HG03135 (cell line): ENCODE results near the gene TIPIN.
"Not testable (repeated sequence)": the region's sequence is repeated elsewhere in the genome, so short reads cannot be mapped to it uniquely, and the experiment has no call there.

Experiments
- ATAC-seq: cut with Tn5 transposase; IDR thresholded peaks from one replicate; pipeline ENCODE4 v1.9.1; 2021; ENCODE audit warnings: mild to moderate bottlenecking, moderate library complexity; ENCODE audit not compliant: unreplicated experiment

The TIPIN gene

DNA sequence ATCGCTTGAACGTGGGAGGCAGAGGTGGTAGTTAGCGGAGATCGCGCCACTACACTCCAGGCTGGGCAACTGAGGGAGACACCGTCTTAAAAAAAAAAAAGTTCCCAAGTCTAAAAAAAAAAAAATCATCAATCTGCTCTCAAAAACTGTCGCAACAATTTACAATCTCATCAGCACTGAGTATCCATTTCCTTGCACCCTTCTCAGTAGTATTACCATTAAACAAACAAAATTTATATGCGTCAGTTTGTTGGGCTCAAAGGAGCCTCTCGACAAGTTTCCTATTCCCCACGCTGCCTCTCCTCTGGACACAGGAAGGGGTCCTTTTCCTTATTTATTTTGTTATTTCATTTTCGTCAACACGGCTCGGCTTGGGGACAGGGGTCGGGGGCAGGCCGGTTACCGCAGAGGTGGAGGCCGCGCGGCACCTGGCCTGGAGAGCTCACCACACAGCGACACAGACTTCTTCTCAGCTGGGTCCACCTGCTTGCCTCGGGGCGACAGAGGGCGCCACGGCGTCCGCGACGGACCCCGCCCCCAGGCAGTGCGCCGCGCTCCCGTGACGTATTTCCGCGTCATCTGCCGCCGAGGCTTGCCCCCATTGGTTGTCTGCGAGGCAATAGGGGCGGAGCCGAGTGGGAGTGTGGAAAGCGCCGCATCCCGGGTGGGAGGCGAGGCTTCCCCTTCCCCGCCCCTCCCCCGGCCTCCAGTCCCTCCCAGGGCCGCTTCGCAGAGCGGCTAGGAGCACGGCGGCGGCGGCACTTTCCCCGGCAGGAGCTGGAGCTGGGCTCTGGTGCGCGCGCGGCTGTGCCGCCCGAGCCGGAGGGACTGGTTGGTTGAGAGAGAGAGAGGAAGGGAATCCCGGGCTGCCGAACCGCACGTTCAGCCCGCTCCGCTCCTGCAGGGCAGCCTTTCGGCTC is 30.0 kb upstream of the TIPIN start, which contains the start of gene MAP2K1:
MAP2K1 (plus strand) TSS at position 709 of the 920 bp plus-strand sequence. CDS start 436 bp downstream, outside the sequence.
- ATAC-seq: peak; percentile 74

DNA sequence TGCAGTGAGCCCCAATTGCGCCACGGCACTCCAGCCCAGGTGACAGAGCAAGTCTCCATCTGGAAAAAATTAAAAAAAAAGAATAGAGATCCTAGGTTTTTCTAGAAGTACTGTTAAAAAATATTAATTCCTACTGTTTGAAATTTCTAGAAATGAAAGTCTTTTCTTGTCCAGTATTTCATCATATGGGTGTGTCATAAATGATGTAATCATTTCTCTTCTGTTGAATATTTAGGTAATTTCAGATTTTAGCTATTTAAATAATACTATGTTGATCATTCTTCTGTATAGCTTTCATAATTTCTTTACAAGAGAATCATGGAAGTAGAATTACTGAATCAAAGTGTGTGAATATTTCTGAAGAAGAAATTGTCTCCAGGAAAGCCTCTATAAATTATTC is 24.9 kb upstream of the TIPIN start:
- ATAC-seq: not testable (repeated sequence)

DNA sequence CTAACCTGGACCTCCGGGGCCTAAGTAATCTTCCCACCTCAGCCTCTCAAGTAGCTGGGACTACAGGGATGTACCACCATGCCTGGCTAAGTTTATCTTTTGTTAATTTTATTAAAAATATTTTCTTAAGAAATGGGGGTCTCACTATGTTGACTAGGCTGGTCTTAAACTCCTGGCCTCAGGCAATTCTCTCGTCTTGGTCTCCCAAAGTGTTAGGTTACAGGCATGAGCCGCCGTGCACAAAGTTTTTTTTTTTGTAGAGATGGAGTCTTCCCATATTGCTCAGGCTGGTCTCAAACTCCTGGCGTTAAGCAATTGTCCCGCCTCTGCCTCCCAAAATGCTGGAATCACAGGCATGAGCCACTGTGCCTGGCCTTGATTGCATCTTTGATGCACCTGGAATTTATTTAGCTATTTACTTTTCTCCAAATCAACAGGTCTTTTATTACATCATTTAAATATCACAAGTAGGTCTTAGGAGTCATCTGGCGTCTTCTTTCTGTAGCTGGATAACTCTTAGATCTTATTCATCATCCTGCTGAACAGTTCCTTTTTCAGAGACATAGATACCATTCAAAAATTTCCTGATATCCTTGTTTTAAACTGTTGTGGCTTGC is 22.4 kb upstream of the TIPIN start:
- no peak for ATAC-seq

DNA sequence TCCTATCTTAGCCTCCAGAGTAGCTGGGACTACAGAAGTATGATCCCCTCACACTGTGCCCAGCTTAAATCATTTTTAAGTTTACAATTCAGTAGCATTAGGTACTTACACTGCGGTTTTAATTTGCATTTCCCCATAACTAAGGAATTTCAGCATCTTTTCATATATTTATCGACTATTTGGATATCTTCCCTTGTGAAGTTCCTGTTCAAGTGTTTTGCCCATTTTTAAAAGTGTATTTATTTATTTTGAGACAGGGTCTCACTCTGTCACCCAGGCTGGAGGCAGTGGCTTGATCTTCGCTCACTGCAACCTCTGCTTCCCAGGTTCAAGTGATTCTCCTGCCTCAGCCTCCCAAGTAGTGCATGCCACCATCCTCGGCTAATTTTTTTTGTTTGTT is 17.7 kb upstream of the TIPIN start:
- no peak for ATAC-seq

DNA sequence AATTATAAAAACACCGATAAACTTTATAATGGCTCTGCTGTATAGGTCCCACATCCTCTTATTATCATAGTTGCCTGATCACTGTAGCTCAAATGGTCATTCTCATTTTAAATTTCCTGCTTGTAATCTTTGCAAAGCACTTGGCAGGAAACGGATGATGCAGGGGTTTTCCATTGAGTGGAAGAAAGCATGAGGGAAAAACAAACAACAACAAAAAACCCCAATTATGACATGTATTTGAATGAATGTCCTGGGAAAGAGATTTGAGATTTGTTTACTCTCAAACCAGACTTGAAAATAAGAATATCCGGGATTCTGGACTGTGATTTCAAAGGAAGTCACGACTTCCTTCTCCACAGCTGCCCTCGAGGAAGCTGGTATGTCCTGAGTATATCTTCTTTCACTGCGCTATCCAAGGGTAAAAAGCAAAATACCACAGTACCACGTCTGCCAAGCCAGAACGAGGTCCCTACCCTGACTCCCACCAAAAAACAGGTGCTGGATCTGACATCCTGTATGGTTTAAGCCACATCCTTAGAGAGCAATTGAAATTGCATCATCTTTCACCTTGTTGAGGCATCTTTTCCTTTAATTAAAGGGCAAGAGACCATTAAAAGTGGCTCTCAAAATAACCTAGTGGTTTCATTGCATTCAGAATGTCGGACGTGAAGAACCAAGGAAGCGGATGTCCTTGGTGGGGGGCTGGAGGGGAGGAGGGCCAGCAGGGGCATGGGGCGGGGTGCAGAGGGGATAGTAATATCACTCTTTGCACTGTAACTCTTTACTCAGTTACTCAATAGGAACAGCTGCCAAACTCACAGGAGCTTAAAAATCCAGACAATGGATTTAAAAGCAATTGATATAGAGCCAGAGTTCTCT is 13.5 kb upstream of the TIPIN start:
- ATAC-seq: no peak

DNA sequence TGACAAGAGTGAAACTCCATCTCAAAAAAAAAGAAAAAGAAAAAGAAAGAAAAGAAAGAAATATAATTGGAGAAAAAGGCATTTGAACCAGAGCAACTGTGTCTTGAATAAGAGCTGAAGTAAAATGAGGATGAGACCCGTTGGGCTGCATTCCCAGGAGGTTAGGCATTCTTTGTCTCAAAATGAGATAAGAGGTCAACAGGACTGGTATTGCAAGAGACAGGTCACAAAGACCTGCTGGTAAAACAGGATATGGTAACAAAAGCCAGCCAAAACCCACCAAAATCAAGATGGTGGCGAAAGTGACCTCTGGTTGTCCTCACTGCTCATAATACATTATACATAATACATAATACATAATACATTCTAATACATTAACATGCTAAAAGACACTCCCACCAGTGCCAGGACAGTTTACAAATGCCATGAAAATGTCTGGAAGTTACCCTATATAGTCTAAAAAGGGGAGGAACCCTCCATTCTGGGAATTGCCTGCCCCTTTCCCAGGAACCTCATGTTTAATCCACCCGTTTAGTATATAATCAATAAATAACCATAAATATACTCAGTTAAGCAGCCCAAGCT is 8.6 kb upstream of the TIPIN start:
- ATAC-seq: no peak

DNA sequence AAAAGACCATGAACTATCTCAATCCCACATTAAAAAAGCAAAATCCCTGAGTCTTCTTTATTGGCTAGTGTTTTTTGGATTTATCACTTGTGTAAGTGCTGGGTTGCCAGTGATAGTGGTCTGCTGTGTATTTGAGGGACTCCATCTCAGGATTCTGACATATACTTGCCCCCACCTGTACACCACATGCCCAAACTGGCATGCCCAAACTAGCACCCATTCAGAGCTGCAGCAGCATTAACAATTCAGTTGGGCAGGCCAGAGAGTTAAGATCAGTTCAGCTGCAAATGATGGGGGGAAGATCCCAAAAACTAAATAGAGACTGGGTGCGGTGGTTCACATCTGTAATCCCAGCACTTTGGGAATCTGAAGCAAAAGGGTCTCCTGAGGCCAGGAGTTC is 6.3 kb upstream of the TIPIN start:
- ATAC-seq: no peak

DNA sequence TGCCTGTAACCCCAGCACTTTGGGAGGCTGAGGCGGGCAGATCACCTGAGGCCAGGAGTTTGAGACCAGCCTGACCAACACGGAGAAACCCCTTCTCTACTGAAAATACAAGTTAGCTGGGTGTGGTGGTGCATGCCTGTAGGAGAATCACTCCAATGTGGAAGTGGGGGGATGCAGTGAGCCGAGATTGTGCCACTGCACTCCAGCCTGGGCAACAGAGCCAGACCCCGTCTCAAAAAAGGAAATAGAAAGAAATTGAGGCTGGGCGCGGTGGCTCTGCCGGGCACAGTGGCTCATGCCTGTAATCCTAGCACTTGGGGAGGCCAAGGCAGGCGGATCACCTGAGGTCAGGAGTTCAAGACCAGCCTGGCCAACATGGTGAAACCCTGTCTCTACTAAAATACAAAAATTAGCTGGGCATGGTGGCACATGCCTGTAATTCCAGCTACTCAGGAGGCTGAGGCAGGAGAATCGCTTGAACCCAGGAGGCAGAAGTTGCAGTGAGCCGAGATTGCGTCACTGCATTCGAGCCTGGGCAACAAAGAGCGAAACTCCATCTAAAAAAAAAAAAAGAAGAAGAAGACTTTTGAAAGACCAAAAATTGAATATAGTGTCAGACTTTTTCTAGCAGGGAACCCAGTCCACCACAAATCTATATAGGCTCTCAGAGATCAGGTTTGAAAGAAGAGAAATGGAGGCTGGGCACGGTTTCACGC is 5.4 kb upstream of the TIPIN start:
- ATAC-seq: not testable (repeated sequence)

DNA sequence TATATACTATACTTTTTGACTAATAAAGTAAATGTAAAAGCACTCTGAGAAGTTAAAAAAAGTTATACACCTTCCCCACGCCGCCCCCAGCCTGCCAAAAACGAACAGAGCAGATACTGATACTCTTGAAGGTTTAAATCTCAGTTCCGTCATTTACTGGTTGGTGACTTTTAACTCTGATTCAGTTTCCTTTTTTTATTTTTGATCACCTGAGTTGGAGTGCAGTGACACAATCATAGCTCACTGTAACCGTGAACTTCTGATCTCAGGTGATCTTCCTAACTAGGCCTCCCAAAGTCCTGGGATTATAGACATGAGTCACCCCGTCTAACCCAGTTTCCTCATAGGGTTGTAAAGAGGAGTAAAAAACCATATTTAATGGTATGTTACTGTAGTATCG is 3.3 kb upstream of the TIPIN start:
- no peak for ATAC-seq

DNA sequence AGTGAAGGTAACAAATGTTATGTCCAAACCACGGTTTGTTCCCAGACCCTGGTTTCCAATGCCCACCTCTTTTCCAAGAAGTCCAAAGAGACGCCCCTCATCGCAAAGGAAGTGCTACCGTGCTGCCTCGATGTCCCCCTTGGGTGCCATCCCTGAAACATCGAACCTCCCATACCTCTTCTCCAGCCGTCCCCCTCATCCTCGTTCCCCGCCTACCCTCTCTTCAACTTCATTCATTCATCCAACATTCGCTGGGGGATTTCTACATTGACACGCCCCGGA is 467 bp downstream of the TIPIN start:
- no peak for ATAC-seq

DNA sequence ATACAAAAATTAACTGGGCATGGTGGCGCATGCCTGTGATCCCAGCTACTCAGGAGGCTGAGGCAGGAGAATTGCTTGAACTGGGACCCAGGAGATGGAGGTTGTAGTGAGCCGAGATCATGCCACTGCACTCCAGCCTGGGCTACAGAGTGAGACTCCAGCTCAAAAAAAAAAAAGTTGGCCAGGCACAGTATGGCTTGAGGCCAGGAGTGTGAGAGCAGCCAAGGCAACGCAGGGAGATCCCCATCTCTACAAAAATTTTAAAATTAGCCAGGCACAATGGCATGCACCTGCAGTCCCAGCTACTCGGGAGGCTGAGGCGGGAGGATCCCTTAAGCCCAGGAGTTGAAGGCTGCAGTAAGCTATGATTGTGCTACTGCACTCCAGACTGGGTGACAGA is 8.0 kb downstream of the TIPIN start:
- ATAC-seq: not testable (repeated sequence)

DNA sequence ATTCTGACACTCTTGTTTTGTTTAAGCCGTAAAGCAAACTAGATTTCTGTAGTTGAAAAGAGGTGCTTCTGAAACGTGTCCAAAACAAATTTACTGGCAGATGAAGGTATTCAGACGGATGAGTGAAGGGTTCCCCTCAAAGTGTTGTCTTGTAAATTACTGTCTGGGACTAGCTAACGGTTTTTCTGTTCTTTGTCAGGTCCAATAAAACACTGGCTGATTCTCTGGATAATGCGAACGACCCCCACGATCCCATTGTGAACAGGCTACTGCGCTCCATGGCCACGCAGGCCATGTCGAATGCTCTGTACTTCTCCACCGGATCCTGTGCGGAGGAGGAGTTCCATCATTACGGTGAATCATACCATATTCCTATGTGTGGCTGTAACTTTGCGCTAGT is 27.7 kb downstream of the TIPIN start:
- no peak for ATAC-seq

DNA sequence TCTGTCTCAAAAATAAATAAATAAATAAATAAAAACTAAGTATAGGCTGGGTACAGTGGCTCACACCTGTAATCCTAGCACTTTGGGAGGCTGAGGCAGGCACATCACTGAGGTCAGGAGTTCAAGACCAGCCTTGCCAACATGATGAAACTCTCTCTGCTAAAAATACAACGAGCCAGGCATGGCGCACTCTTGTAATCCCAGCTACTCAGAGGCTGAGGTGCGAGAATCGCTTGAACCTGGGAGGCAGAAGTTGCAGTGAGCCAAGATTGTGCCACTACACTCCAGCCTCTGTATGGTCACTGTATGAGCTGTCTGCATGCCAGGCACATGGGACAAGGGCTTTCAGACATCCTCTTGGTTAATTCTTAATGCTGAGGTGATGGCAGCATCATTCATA is 28.7 kb downstream of the TIPIN start:
- ATAC-seq: no peak

DNA sequence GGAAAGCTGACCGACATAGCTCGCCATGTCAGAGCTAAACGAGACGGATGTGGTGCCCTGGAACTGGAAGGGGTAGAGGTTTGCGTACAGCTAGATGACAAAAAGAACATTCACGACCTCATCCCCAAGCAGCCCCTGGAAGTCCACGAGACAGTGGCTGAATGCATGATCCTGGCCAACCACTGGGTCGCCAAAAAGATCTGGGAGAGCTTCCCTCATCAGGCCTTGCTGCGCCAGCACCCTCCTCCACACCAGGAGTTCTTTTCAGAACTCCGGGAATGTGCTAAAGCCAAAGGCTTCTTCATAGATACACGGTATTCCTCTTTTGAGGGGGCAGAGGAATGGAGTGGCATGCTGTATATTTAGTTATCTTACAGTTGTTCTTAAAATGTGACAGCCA is 30.4 kb downstream of the TIPIN start:
- no peak for ATAC-seq

DNA sequence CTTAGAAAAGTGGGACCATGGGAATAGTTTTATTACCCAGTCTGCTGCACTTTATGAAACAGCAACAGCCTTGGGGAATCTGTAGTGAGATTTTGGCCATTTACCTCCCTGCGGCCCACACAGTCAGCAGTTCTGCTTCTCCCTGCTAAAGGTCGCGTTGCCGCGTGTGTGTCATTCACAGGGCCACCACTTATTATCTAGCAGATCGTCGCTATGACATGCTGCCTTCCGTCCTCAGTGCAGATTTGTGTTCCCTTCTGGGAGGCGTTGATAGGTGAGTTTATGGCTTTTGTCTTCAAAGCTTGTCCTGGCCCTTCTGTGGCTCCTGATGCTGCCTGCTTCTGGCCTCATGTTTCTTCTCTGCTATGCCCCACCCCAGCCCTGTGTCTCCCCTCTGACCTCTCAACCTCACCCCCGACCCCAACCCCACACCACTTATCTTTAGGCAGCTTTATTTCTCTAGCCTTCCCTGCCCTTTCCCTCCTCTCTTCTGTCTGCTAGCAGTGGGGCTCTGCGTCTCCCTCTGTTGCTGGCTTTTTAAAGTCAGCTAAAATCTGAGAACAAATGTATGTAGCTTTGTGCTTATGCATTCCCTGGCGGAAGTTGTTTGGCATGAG is 33.1 kb downstream of the TIPIN start:
- ATAC-seq: no peak

DNA sequence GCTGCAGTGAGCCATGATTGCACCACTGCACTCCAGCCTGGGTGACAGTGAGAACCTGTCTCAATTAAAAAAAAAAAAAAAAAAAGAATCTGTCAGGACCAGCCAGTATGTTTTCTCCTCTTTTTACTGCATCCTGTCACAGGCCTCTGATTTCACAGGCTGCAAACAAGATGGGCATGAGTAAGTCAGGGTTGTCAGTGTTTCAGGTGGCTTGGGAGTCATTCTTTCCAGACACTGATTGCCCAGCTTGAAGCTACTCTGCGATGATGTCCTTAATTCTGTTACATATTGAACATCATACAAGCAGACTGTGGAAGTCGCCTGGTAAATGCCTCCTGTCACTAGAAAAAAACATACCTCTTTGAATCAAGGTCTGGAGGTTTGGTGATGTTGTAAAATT is 44.3 kb downstream of the TIPIN start:
- no peak for ATAC-seq

DNA sequence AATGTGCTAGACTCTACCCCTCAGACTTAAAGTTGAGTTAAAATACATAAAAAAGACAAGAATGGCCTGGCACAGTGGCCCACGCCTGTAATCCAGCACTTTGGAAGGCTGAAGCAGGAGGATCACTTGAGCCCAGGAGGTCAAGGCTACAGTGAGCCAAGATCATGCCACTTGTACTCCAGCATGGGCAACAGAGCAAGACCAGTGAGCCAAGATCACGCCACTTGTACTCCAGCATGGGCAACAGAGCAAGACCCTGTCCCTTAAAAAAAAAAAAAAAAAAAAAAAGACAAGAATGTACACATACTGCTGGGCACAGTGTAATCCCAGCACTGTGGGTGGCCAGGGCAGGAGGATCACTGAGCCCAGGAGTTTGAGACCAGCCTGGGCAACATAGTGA is 45.7 kb downstream of the TIPIN start:
- no peak for ATAC-seq

DNA sequence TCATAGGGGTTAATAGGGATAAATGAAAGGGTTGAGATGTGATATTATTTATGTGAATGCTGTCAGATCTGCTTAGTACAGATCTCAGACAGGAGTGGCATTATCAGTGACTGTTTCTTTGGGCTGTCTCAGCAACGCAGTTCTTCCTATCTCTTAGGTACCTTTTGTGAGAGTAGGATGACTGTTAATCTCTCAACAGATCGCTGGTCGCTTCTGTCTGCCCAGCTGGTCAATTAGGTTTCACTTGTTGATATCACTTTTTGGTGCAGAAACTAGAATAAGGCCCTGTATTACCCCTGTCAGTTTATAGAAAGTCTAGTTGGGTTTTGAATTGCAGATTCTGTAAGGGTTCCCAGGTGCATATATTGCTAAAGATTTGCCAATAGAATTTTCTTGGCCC is 46.7 kb downstream of the TIPIN start:
- ATAC-seq: no peak

DNA sequence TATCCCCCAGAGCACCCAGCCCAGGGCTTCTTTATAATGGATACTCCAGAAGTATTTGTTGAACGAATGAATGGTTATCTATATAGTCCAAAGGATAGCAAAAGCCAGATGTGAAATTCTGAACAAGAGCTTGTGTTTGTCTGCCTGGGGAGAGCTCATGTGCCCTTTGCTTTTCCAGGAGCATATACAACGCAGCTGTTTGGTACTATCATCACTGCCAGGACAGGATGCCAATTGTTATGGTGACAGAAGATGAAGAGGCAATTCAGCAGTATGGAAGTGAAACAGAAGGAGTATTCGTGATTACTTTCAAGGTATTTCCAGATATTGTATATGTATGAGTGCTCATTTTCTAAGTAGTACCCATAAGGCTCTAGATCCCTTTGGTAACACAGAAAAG is 48.0 kb downstream of the TIPIN start:
- ATAC-seq: no peak

DNA sequence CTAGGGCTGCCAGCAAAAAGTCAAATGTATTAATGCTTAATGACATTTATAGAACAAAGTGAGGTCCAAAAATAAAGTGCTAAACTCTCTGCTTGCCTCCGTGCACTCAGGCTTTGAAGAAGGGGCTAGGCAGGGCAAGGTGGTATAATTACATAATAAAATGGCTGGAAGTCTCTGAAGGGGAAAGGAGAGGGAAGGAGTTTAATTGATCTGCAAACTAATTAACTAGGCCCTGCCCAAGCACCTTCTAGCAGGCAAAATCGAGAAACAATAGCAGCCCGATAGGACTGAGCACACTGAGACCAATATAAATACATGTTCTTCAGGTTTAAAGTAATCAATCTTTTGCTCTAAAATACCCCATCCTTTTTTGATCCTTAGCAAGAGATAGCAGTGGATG is 50.1 kb downstream of the TIPIN start:
- no peak for ATAC-seq
